HepG2 (cell line): ENCODE results near the gene TYROBP. TPM values are rescaled to one million over a fixed set of nuclear protein-coding genes. Genes with fewer than 3 reads are reported as not detected.

ENCODE experiments used
- ATAC-seq: fragments of 200-7000 bp; cut with Tn5 transposase; 3 replicates; pipeline ENCODE4 v1.9.1; 2020; ENCODE audit warnings: mild to moderate bottlenecking, moderate library complexity
- BruUV-seq: library from RNA; stranded (reverse); fragments of 400-500 nt; replicated peaks from 2 replicates; lab custom pipeline; 2021; lab: Mats Ljungman, UMichigan
- CTCF ChIA-PET: fragments of 300-600 bp; formaldehyde crosslinking; extraction: SDS; loops from one replicate; lab custom pipeline; 2021; ENCODE audit warnings: low total read pairs, inconsistent platforms, low intra/inter-chr PET ratio; lab: Yijun Ruan, JAX
- POLR2A ChIA-PET: fragments of 350-600 bp; sonication (Branson Sonifier 250); formaldehyde crosslinking; loops from one replicate; lab custom pipeline; 2020; ENCODE audit warnings: antibody characterized with exemption, inconsistent platforms; lab: Yijun Ruan, JAX
- DNase-seq: peaks from one replicate; pipeline ENCODE4 v3.0.0-alpha.2; 2015; ENCODE audit warnings: low spot score
- FAIRE-seq: peaks from 3 replicates; lab custom pipeline; 2011; peaks lifted over from hg19 to GRCh38; lab: Jason Lieb, UNC
- H2AFZ ChIP-seq: one replicate; pipeline ENCODE4 v1.6.1; 2011; ENCODE audit warnings: low read length, inconsistent platforms
- H3K27ac ChIP-seq: fragments of 300-600 bp; 3 replicates; pipeline ENCODE4 v1.8.0; 2011; ENCODE audit warnings: mixed run types, mild to moderate bottlenecking, mixed read lengths, low read length, inconsistent platforms; ENCODE audit not compliant: insufficient read depth; ENCODE audit errors: extremely low read length
- H3K27me3 ChIP-seq, 2 experiments: fragments of 200-600 bp in 1 of 2; 2 replicates in 1 of 2; 3 replicates in 1 of 2; pipeline versions ENCODE4 v1.6.0 to v1.8.0; 2011; ENCODE audit warnings: low read length in 2 of 2, mild to moderate bottlenecking in 2 of 2, moderate library complexity in 2 of 2, inconsistent platforms in 1 of 2; ENCODE audit not compliant: insufficient read depth in 2 of 2, control insufficient read depth in 1 of 2
- H3K36me3 ChIP-seq, 2 experiments: fragments of 200-600 bp in 1 of 2; replicated peaks in 1 of 2; 2 replicates in 1 of 2; 3 replicates in 1 of 2; pipeline versions ENCODE4 v1.5.1 to v1.8.0; 2011; ENCODE audit warnings: low read length in 2 of 2, inconsistent platforms in 1 of 2; ENCODE audit not compliant: insufficient read depth in 2 of 2, control insufficient read depth in 1 of 2
- H3K4me1 ChIP-seq: 2 replicates; pipeline ENCODE4 v1.5.1; 2012; ENCODE audit warnings: low read length, inconsistent platforms; ENCODE audit not compliant: insufficient read depth
- H3K4me2 ChIP-seq: 2 replicates; pipeline ENCODE4 v1.6.0; 2011; ENCODE audit warnings: low read depth, low read length, inconsistent platforms
- H3K4me3 ChIP-seq, 3 experiments: fragments of 200-600 bp in 1 of 3; sonication (generic), shearing (Covaris generic) in 1 of 3; replicated peaks in 1 of 3; 2 replicates each; pipeline ENCODE4 v1.5.1; 2011 to 2016; ENCODE audit warnings: low read length in 3 of 3, inconsistent platforms in 2 of 3, low read depth in 2 of 3, mild to moderate bottlenecking in 2 of 3, control low read depth in 1 of 3, mixed read lengths in 1 of 3; ENCODE audit not compliant: insufficient read depth in 1 of 3
- H3K79me2 ChIP-seq: one replicate; pipeline ENCODE4 v1.6.1; 2011; ENCODE audit warnings: low read length, inconsistent platforms; ENCODE audit not compliant: insufficient read depth
- H3K9ac ChIP-seq: 2 replicates; pipeline ENCODE4 v1.6.0; 2011; ENCODE audit warnings: mild to moderate bottlenecking, low read depth, low read length, inconsistent platforms; ENCODE audit not compliant: insufficient read depth
- H3K9me3 ChIP-seq: 2 replicates; pipeline ENCODE4 v1.5.1; 2012; ENCODE audit warnings: mild to moderate bottlenecking, low read length
- H4K20me1 ChIP-seq: 2 replicates; pipeline ENCODE4 v1.6.0; 2011; ENCODE audit warnings: inconsistent platforms, mild to moderate bottlenecking, low read length, moderate library complexity; ENCODE audit not compliant: insufficient read depth
- HES4 ChIP-seq: sonication (generic); formaldehyde crosslinking; IDR thresholded peaks from 2 replicates; pipeline ENCODE4 v1.9.0; 2021; ENCODE audit warnings: mild to moderate bottlenecking, missing genetic modification reagents, borderline replicate concordance
- HMGXB3 ChIP-seq: sonication (generic); formaldehyde crosslinking; IDR thresholded peaks from 2 replicates; pipeline ENCODE4 v1.4.0; 2020; ENCODE audit warnings: missing genetic modification reagents, borderline replicate concordance
- HNF4A ChIP-seq: sonication (generic); formaldehyde crosslinking; IDR thresholded peaks from 2 replicates; pipeline ENCODE4 v1.4.0; 2020; ENCODE audit warnings: missing genetic modification reagents
- MED1 ChIP-seq: sonication (generic); formaldehyde crosslinking; IDR thresholded peaks from 2 replicates; pipeline ENCODE4 v1.4.0; 2020; ENCODE audit warnings: missing genetic modification reagents
- TCF12 ChIP-seq, 2 experiments: fragments of 450-650 bp in 1 of 2; sonication (generic) in 1 of 2; formaldehyde crosslinking in 1 of 2; IDR thresholded peaks; 2 replicates each; pipeline versions ENCODE4 v1.6.1 to v1.8.0; 2017 to 2022; ENCODE audit warnings: antibody characterized with exemption in 1 of 2, mild to moderate bottlenecking in 1 of 2, missing genetic modification reagents in 1 of 2, moderate library complexity in 1 of 2
- TIGD3 ChIP-seq: sonication (generic); formaldehyde crosslinking; IDR thresholded peaks from 2 replicates; pipeline ENCODE4 v1.5.1; 2020; ENCODE audit warnings: mild to moderate bottlenecking, missing genetic modification reagents, borderline replicate concordance
- XBP1 ChIP-seq: sonication (generic); formaldehyde crosslinking; IDR thresholded peaks from 2 replicates; pipeline ENCODE4 v1.5.0; 2020; ENCODE audit warnings: missing genetic modification reagents
- ZMAT5 ChIP-seq: sonication (generic); formaldehyde crosslinking; IDR thresholded peaks from 2 replicates; pipeline ENCODE4 v1.5.0; 2020; ENCODE audit warnings: mild to moderate bottlenecking, low read depth, missing genetic modification reagents, borderline replicate concordance
- ZNF710 ChIP-seq: sonication (generic); formaldehyde crosslinking; IDR thresholded peaks from 2 replicates; pipeline ENCODE4 v1.5.0; 2020; ENCODE audit warnings: mild to moderate bottlenecking, missing genetic modification reagents, borderline replicate concordance
- ZNF883 ChIP-seq: sonication (generic); formaldehyde crosslinking; IDR thresholded peaks from 2 replicates; pipeline ENCODE4 v1.5.1; 2020; ENCODE audit warnings: mild to moderate bottlenecking, missing genetic modification reagents; ENCODE audit errors: not compliant biosample characterization
- ZUFSP ChIP-seq: sonication (generic); formaldehyde crosslinking; IDR thresholded peaks from 2 replicates; pipeline ENCODE4 v1.9.0; 2021; ENCODE audit warnings: missing genetic modification reagents, mild to moderate bottlenecking, borderline replicate concordance
- WGBS: methylation state at CpG from one replicate; pipeline ENCODE4 v1.1.6; 2017; ENCODE audit warnings: low lambda C conversion rate; 5-methylcytosine and 5-hydroxymethylcytosine counted together
- in situ Hi-C: cut with HindIII; loops from 2 replicates; pipeline ENCODE4 v1.10.0; 2017; ENCODE audit warnings: low pct_unique_long_range_greater_than_20kb; ENCODE audit not compliant: extremely low pct_ligation_motif_present
- intact Hi-C: fragments of 100-400 bp; cut with micrococcal nuclease; formaldehyde crosslinking; loops from one replicate; pipeline ENCODE4 v1.10.0; 2022; ENCODE audit not compliant: unreplicated experiment
- polyA plus RNA-seq, 8 experiments: library from polyadenylated mRNA; depleted of rRNA in 3 of 8; stranded (reverse) in 7 of 8; unstranded in 1 of 8; fragments of >200 nt; fragmentation: Illumina TruSeq in 4 of 8; extraction: Trizol in 4 of 8; gene quantifications; 2 replicates each; pipeline versions ENCODE4 v1.2.1 to v1.2.3, GENCODE V29; 2011 to 2016; ENCODE audit warnings: low read depth in 4 of 8, missing spikeins in 1 of 8, mixed read lengths in 1 of 8; ENCODE audit not compliant: insufficient read depth in 1 of 8
- total RNA-seq, 5 experiments: library from RNA; depleted of rRNA; stranded (reverse); fragments of >200 nt; fragmentation: Illumina TruSeq; extraction: Trizol; gene quantifications; 2 replicates each; pipeline ENCODE4 v1.2.3, GENCODE V29; 2016; ENCODE audit warnings: low read depth in 1 of 5

The TYROBP gene
- total and polyA plus RNA-seq, 2 of the 13 experiments (the other 11 are each of a cell fraction or from before 2014, with no cell fraction given): not detected

GRCh38 chr19:35858311-35858710 is 49.8 kb downstream of the TYROBP start:
- DNase-seq: no peak
- POLR2A ChIA-PET: no interaction called here
- no peaks in the 10 kb centered on the region for H3K79me2 ChIP-seq
- in situ Hi-C loops (no loop called here), intact Hi-C loops (no loop called here)
- H3K4me3 ChIP-seq: no peak overlapping the region
- WGBS: 0% methylated on average over 1 of the region's 6 CpGs
- H3K9me3 ChIP-seq: no peaks in the 10 kb centered on the region
- no peak overlapping the region for H2AFZ ChIP-seq
- FAIRE-seq: no peak
- 0 out of 2 replicates have a peak, but pooled peaks cover 3% of the 10 kb centered on the region for H4K20me1 ChIP-seq
- BruUV-seq: no TSS peak
- H3K27ac ChIP-seq: no peak overlapping the region
- H3K4me2 ChIP-seq: no peak overlapping the region
- peaks cover 8 to 54% of the 10 kb centered on the region in 2 experiments for H3K27me3 ChIP-seq
- CTCF ChIA-PET: no interaction called here
- peaks cover 58% of the 10 kb centered on the region for H3K4me1 ChIP-seq
- no peak for ATAC-seq
- H3K9ac ChIP-seq: no peak overlapping the region
- H3K36me3 ChIP-seq: no peaks in the 10 kb centered on the region
- TF ChIP-seq HNF4A (CRISPR knock-in tag) (no peak), ZNF883 (CRISPR knock-in tag) (no peak), TIGD3 (CRISPR knock-in tag) (no peak), XBP1 (no peak), TCF12 (IDR thresholded peaks at IDR 0.05) (no peak), TCF12 (CRISPR knock-in tag; IDR thresholded peaks at IDR 0.05) (no peak), HES4 (no peak), MED1 (CRISPR knock-in tag) (no peak), HMGXB3 (CRISPR knock-in tag) (no peak), ZUFSP (CRISPR knock-in tag) (no peak), ZMAT5 (CRISPR knock-in tag) (no peak), ZNF710 (CRISPR knock-in tag) (no peak)
